Neuronal stem cell (in vitro differentiated cells): ENCODE data around the gene BIVM.
A peak's percentile ranks its signal among the peaks of the same experiment; 100 is the strongest.

Source experiments
- DNase-seq: peaks from one replicate; pipeline ENCODE4 v3.0.0-alpha.2; 2013; ENCODE audit warnings: low spot score
- H2AFZ ChIP-seq: one replicate; pipeline ENCODE4 v1.6.1; 2013; ENCODE audit warnings: mild to moderate bottlenecking, low read length, inconsistent platforms
- H2AK5ac ChIP-seq: 2 replicates; pipeline ENCODE4 v1.6.1; 2013; ENCODE audit warnings: low read depth, mild to moderate bottlenecking, inconsistent platforms, low read length, moderate library complexity, mixed read lengths
- H2BK120ac ChIP-seq: 2 replicates; pipeline ENCODE4 v1.6.1; 2013; ENCODE audit warnings: low read depth, mild to moderate bottlenecking, inconsistent platforms, low read length, moderate library complexity, mixed read lengths
- H2BK12ac ChIP-seq: one replicate; pipeline ENCODE4 v1.6.1; 2013; ENCODE audit warnings: low read length, inconsistent platforms
- H2BK15ac ChIP-seq: 2 replicates; pipeline ENCODE4 v1.6.1; 2013; ENCODE audit warnings: mild to moderate bottlenecking, low read length, inconsistent platforms, mixed read lengths
- H2BK5ac ChIP-seq: one replicate; pipeline ENCODE4 v1.6.1; 2013; ENCODE audit warnings: inconsistent platforms, mild to moderate bottlenecking, low read length, moderate library complexity
- H3K14ac ChIP-seq: one replicate; pipeline ENCODE4 v1.6.1; 2013; ENCODE audit warnings: low read length, inconsistent platforms
- H3K18ac ChIP-seq: 2 replicates; pipeline ENCODE4 v1.6.1; 2013; ENCODE audit warnings: low read length, inconsistent platforms
- H3K23ac ChIP-seq: 2 replicates; pipeline ENCODE4 v1.6.1; 2013; ENCODE audit warnings: low read depth, mild to moderate bottlenecking, mixed read lengths, low read length, inconsistent platforms; ENCODE audit not compliant: poor library complexity
- H3K27ac ChIP-seq: replicated peaks from 3 replicates; pipeline ENCODE4 v1.5.1; 2013; ENCODE audit warnings: low read length, inconsistent platforms
- H3K27me3 ChIP-seq, 3 experiments: 2 replicates each; pipeline ENCODE4 v1.6.1; 2013; ENCODE audit warnings: low read length in 3 of 3, mild to moderate bottlenecking in 2 of 3, inconsistent platforms in 1 of 3, low read depth in 1 of 3, mixed read lengths in 1 of 3, moderate library complexity in 1 of 3; ENCODE audit not compliant: control insufficient read depth in 3 of 3, insufficient read depth in 3 of 3
- H3K36me3 ChIP-seq, 2 donors: replicated peaks in 1 of 2; 2 replicates each; pipeline ENCODE4 v1.6.1; 2013; ENCODE audit warnings: low read length in 2 of 2; ENCODE audit not compliant: control insufficient read depth in 2 of 2, insufficient read depth in 2 of 2
- H3K4ac ChIP-seq: 2 replicates; pipeline ENCODE4 v1.6.1; 2013; ENCODE audit warnings: inconsistent platforms, mild to moderate bottlenecking, low read length, moderate library complexity
- H3K4me1 ChIP-seq, 2 donors: 1 replicate in 1 of 2; 2 replicates in 1 of 2; pipeline ENCODE4 v1.6.1; 2013; ENCODE audit warnings: low read length in 2 of 2, low read depth in 1 of 2; ENCODE audit not compliant: control insufficient read depth in 2 of 2, insufficient read depth in 1 of 2
- H3K4me2 ChIP-seq: one replicate; pipeline ENCODE4 v1.6.1; 2013; ENCODE audit warnings: mild to moderate bottlenecking, low read length, inconsistent platforms; ENCODE audit not compliant: insufficient read depth, poor library complexity, severe bottlenecking
- H3K4me3 ChIP-seq, 2 donors: 2 replicates each; pipeline ENCODE4 v1.5.1; 2013; ENCODE audit warnings: low read length in 2 of 2, mild to moderate bottlenecking in 2 of 2, inconsistent platforms in 1 of 2, moderate library complexity in 1 of 2
- H3K79me1 ChIP-seq: one replicate; pipeline ENCODE4 v1.6.1; 2013; ENCODE audit warnings: low read depth, mild to moderate bottlenecking, inconsistent platforms, low read length, moderate library complexity
- H3K9ac ChIP-seq: one replicate; pipeline ENCODE4 v1.6.1; 2013; ENCODE audit warnings: mild to moderate bottlenecking, low read depth, low read length, inconsistent platforms; ENCODE audit not compliant: poor library complexity
- H3K9me3 ChIP-seq, 2 donors: replicated peaks in 1 of 2; 2 replicates each; pipeline versions ENCODE3 to v1.6.1; 2013; ENCODE audit warnings: low read length in 2 of 2, mild to moderate bottlenecking in 2 of 2, inconsistent platforms in 1 of 2, low read depth in 1 of 2, mixed read lengths in 1 of 2, moderate library complexity in 1 of 2; ENCODE audit not compliant: control insufficient read depth in 2 of 2, insufficient read depth in 1 of 2
- H4K8ac ChIP-seq: one replicate; pipeline ENCODE4 v1.6.1; 2013; ENCODE audit warnings: low read depth, mild to moderate bottlenecking, inconsistent platforms, low read length, moderate library complexity
- H4K91ac ChIP-seq: one replicate; pipeline ENCODE4 v1.6.1; 2013; ENCODE audit warnings: low read length, low read depth, mild to moderate bottlenecking, inconsistent platforms; ENCODE audit not compliant: poor library complexity
- WGBS, 2 donors: extraction: QIAGEN DNeasy Blood & Tissue Kit; methylation state at CpG; one replicate each; pipeline ENCODE4 v1.1.7; 2013; ENCODE audit warnings: missing lambda C conversion rate in 2 of 2, mixed read lengths in 1 of 2; ENCODE audit not compliant: insufficient read length in 2 of 2, insufficient replicate concordance in 1 of 2; ENCODE audit errors: extremely low coverage in 2 of 2; 5-methylcytosine and 5-hydroxymethylcytosine counted together

Gene BIVM

GRCh38 chr13:102800145-102801041 lies 1.5 kb downstream of the BIVM start:
- H3K27me3 ChIP-seq = peaks cover 0 to 19% (median 4%) of the 10 kb centered on the region in 3 experiments
- H3K9me3 ChIP-seq = no peaks in the 10 kb centered on the region
- no peak overlapping the region for H3K23ac ChIP-seq
- peaks cover 0 to 5% of the 10 kb centered on the region in 2 donors for H3K4me1 ChIP-seq
- H4K91ac ChIP-seq = no peak overlapping the region
- peak overlapping the region; percentile 94 for H3K4me2 ChIP-seq
- H2BK12ac ChIP-seq = no peak overlapping the region
- peak overlapping the region; percentile 99 for H2AFZ ChIP-seq
- H2BK5ac ChIP-seq = no peak overlapping the region
- no peaks in the 10 kb centered on the region for H3K79me1 ChIP-seq
- peak; percentile 71 for DNase-seq
- peak overlapping the region; percentile 89 to 92 for H3K4me3 ChIP-seq
- H2AK5ac ChIP-seq = no peak overlapping the region
- H3K4ac ChIP-seq = no peak overlapping the region
- no peak overlapping the region for H2BK120ac ChIP-seq
- no peak overlapping the region for H2BK15ac ChIP-seq
- H3K14ac ChIP-seq = no peak overlapping the region
- H3K27ac ChIP-seq = no peak overlapping the region
- peak overlapping the region; percentile 90 for H3K18ac ChIP-seq
- no peak overlapping the region for H4K8ac ChIP-seq
- no CpG with 5 or more reads among the region's 81 CpGs for WGBS, 2 donors
- peak overlapping the region; percentile 83 for H3K9ac ChIP-seq
- H3K36me3 ChIP-seq = peaks cover 0 to 27% of the 10 kb centered on the region in 2 donors

GRCh38 chr13:102805680-102806079 lies 6.8 kb downstream of the BIVM start:
- Histone ChIP-seq H3K4me1 (peaks cover 0 to 5% of the 10 kb centered on the region in 2 donors), H4K8ac (no peak overlapping the region), H2BK12ac (no peak overlapping the region), H3K18ac (no peak overlapping the region), H3K9ac (no peak overlapping the region), H2AFZ (no peak overlapping the region), H3K4me2 (no peak overlapping the region), H3K79me1 (no peaks in the 10 kb centered on the region), H2BK5ac (no peak overlapping the region), H3K4ac (no peak overlapping the region), H2AK5ac (no peak overlapping the region), H2BK15ac (no peak overlapping the region), H3K14ac (no peak overlapping the region), H3K27ac (no peak overlapping the region), H3K9me3 (peaks cover 0 to 8% of the 10 kb centered on the region in 2 donors), H3K23ac (no peak overlapping the region), H4K91ac (no peak overlapping the region), H3K27me3 (peaks cover 0 to under 1% (median 0%) of the 10 kb centered on the region in 3 experiments), H3K36me3 (peaks cover 0 to 36% of the 10 kb centered on the region in 2 donors), H3K4me3 (no peak overlapping the region), H2BK120ac (no peak overlapping the region)
- WGBS, 2 donors = no CpG with 5 or more reads among the region's 3 CpGs
- no peak for DNase-seq

- Histone ChIP-seq H3K27ac (no peak overlapping the region), H3K79me1 (no peaks in the 10 kb centered on the region), H4K91ac (no peak overlapping the region), H2BK12ac (no peak overlapping the region), H3K18ac (no peak overlapping the region), H2AFZ (no peak overlapping the region), H3K9me3 (peaks cover 0 to 21% of the 10 kb centered on the region in 2 donors), H2BK5ac (no peak overlapping the region), H4K8ac (no peak overlapping the region), H3K23ac (no peak overlapping the region), H3K4me2 (no peak overlapping the region), H3K4me1 (peaks cover 0 to 1% of the 10 kb centered on the region in 2 donors), H2BK15ac (no peak overlapping the region), H3K14ac (no peak overlapping the region), H3K9ac (no peak overlapping the region), H2AK5ac (no peak overlapping the region), H3K27me3 (no peaks in the 10 kb centered on the region), H3K4ac (no peak overlapping the region), H3K36me3 (peaks cover 0 to 46% of the 10 kb centered on the region in 2 donors), H2BK120ac (no peak overlapping the region), H3K4me3 (no peak overlapping the region)
- no CpG with 5 or more reads among the region's 3 CpGs for WGBS, 2 donors
- no peak for DNase-seq
These were observed 8.8 kb downstream of the BIVM start for GRCh38 chr13:102807699-102808098.

- no peak overlapping the region for H4K8ac ChIP-seq
- H2AFZ ChIP-seq = peak overlapping the region; percentile 82
- H3K4me3 ChIP-seq = no peak overlapping the region
- no peak overlapping the region for H2BK12ac ChIP-seq
- no peak overlapping the region for H3K14ac ChIP-seq
- H3K23ac ChIP-seq = no peak overlapping the region
- H2BK15ac ChIP-seq = no peak overlapping the region
- peaks cover 0 to 37% of the 10 kb centered on the region in 2 donors for H3K36me3 ChIP-seq
- no peak overlapping the region for H3K9ac ChIP-seq
- H3K27me3 ChIP-seq = no peaks in the 10 kb centered on the region
- DNase-seq = no peak
- no peak overlapping the region for H4K91ac ChIP-seq
- peaks cover 0 to 21% of the 10 kb centered on the region in 2 donors for H3K9me3 ChIP-seq
- H3K4ac ChIP-seq = no peak overlapping the region
- H3K79me1 ChIP-seq = no peaks in the 10 kb centered on the region
- no peak overlapping the region for H3K4me2 ChIP-seq
- no peak overlapping the region for H2BK5ac ChIP-seq
- H3K27ac ChIP-seq = no peak overlapping the region
- no peak overlapping the region for H2BK120ac ChIP-seq
- peaks cover 0 to 6% of the 10 kb centered on the region in 2 donors for H3K4me1 ChIP-seq
- H3K18ac ChIP-seq = no peak overlapping the region
- H2AK5ac ChIP-seq = no peak overlapping the region
These were observed 13.8 kb downstream of the BIVM start for GRCh38 chr13:102812611-102813287.
